Glutamatergic neuron (in vitro differentiated cells): Measurements from ENCODE around the gene GUK1. TPM values are rescaled to one million over a fixed set of nuclear protein-coding genes. Genes with fewer than 3 reads are reported as not detected.
"Not testable (repeated sequence)": the region's sequence is repeated elsewhere in the genome, so short reads cannot be mapped to it uniquely, and the experiment has no call there.

Source experiments
- DNase-seq: peaks from one replicate; pipeline ENCODE4 v3.0.0; 2022
- H3K27ac Mint-ChIP-seq: one replicate; pipeline ENCODE4 v1.8.0; 2020; ENCODE audit warnings: mild to moderate bottlenecking, mixed read lengths, inconsistent platforms; ENCODE audit not compliant: unreplicated experiment
- H3K27me3 Mint-ChIP-seq: one replicate; pipeline ENCODE4 v1.8.0; 2020; ENCODE audit warnings: mild to moderate bottlenecking, moderate library complexity, mixed read lengths, inconsistent platforms; ENCODE audit not compliant: unreplicated experiment
- H3K36me3 Mint-ChIP-seq: one replicate; pipeline ENCODE4 v1.8.0; 2020; ENCODE audit warnings: mild to moderate bottlenecking, mixed read lengths, inconsistent platforms; ENCODE audit not compliant: unreplicated experiment
- H3K4me1 Mint-ChIP-seq: one replicate; pipeline ENCODE4 v1.8.0; 2020; ENCODE audit warnings: mild to moderate bottlenecking, low read depth, mixed read lengths, inconsistent platforms; ENCODE audit not compliant: unreplicated experiment
- H3K4me3 Mint-ChIP-seq: one replicate; pipeline ENCODE4 v1.8.0; 2020; ENCODE audit warnings: mild to moderate bottlenecking, mixed read lengths, inconsistent platforms; ENCODE audit not compliant: unreplicated experiment
- H3K9me3 Mint-ChIP-seq: one replicate; pipeline ENCODE4 v1.8.0; 2020; ENCODE audit warnings: mild to moderate bottlenecking, moderate library complexity, mixed read lengths, inconsistent platforms; ENCODE audit not compliant: unreplicated experiment
- total RNA-seq: library from RNA; stranded (reverse); fragmentation: NEBNext Ultra II Directional; extraction: Animal tissue kit (Norgen Biotek cat#: 25700); gene quantifications from one replicate; pipeline ENCODE4 v1.2.1, GENCODE V29; 2021; ENCODE audit not compliant: unreplicated experiment
- TF ChIP-seq, protein P1 (sequence below): fragments of 200-600 bp; sonication (generic); IDR thresholded peaks from one replicate; pipeline ENCODE4 v1.5.0; 2021; ENCODE audit not compliant: partially characterized antibody, unreplicated experiment

Gene GUK1
- total RNA-seq, 1 donor from 2014 or later: 128 TPM

DNA sequence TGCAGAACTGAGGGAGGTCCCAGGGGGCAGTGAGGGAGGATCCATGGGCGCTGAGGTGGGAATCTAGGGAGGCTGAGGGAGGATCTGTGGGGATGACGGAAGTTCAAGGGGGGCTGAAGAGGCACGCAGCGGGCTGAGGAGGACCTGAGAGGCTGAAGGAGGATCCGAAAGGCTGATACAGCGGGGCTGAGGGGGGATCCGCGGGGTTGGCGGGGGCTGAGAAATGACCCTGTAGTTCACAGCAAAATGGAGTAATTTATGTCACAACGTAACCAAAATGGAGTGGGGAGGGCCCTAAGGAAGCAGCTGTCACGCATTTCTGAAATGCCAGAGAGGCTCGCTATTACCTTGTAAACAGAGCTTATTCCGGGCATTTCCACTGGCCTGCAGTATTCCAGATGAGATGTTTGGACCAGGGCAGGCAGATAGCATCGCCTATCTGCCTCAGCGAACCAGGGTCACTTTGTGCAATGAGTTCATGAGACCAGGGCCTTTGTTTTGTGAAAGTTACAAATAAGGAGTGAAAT is 30.1 kb upstream of the GUK1 start:
- DNase-seq: no peak
- Mint-ChIP-seq H3K9me3 (peaks cover 6% of the 10 kb centered on the region), H3K4me1 (peaks cover 3% of the 10 kb centered on the region), H3K36me3 (no peaks in the 10 kb centered on the region), H3K27me3 (peaks cover 4% of the 10 kb centered on the region), H3K4me3 (peak overlapping the region; percentile 92), H3K27ac (peak overlapping the region; percentile 75)
- TF ChIP-seq, protein P1, sequence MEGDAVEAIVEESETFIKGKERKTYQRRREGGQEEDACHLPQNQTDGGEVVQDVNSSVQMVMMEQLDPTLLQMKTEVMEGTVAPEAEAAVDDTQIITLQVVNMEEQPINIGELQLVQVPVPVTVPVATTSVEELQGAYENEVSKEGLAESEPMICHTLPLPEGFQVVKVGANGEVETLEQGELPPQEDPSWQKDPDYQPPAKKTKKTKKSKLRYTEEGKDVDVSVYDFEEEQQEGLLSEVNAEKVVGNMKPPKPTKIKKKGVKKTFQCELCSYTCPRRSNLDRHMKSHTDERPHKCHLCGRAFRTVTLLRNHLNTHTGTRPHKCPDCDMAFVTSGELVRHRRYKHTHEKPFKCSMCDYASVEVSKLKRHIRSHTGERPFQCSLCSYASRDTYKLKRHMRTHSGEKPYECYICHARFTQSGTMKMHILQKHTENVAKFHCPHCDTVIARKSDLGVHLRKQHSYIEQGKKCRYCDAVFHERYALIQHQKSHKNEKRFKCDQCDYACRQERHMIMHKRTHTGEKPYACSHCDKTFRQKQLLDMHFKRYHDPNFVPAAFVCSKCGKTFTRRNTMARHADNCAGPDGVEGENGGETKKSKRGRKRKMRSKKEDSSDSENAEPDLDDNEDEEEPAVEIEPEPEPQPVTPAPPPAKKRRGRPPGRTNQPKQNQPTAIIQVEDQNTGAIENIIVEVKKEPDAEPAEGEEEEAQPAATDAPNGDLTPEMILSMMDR: no peak

DNA sequence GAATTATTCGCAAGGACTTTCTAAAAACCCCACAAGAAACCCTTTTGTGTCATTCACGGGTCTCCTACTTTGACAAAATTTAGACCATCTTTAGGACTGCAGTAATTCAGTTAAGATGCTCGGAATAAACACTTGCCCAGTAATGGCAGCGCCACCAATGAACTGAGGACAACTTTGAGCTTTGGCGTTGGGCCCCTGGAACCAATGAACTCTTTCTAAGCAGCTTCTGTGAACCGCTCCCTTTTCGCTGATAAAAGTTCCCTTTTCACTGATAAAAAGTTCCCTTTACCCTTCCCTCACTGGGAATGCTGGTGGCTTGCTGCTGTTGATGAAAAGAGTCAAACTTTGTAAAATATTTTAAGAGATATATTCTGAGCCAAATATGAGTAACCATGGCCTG is 29.5 kb upstream of the GUK1 start:
- Mint-ChIP-seq H3K4me1 (peaks cover 3% of the 10 kb centered on the region), H3K4me3 (no peak overlapping the region), H3K27ac (no peak overlapping the region), H3K36me3 (no peaks in the 10 kb centered on the region), H3K9me3 (peaks cover 6% of the 10 kb centered on the region), H3K27me3 (peaks cover 4% of the 10 kb centered on the region)
- TF ChIP-seq, protein P1: no peak
- no peak for DNase-seq

DNA sequence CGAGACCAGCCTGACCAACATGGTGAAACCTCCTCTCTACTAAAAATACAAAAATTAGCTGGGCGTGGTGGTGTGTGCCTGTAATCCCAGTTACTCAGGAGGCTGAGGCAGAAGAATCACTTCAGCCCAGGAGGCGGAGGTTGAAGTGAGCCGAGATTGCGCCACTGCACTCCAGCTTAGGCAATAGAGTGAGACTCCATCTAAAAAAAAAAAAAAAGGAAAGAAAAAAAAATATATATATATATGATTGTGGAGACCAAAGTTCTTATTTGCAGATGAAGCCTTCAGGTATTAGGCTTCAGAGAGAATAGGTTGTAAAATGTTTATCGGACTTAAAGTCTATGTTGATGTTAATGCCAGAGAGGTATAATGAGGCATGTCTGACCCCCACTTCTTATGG is 28.8 kb upstream of the GUK1 start:
- not testable (repeated sequence) for H3K27ac Mint-ChIP-seq, H3K27me3 Mint-ChIP-seq, H3K4me3 Mint-ChIP-seq

DNA sequence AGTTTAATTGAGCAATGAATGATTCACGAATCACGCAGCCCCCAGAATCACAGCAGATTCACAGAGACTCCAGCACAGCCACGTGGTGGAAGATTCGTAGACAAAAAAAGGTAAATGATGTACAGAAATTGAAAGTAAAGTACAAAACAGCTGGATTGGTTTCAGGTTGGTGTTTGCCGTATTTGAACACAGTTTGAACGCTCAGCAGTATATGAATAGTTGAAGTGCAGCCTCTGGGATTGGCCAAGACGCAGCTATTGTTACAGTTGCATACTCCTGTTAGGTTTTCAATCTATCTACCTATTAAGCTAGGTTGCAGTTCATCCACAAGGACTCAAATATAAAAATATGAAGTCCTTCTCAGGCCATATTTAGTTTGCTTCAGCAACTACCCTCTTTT is 27.9 kb upstream of the GUK1 start:
- Mint-ChIP-seq H3K9me3 (peaks cover 8% of the 10 kb centered on the region), H3K36me3 (no peaks in the 10 kb centered on the region), H3K27me3 (peaks cover 4% of the 10 kb centered on the region), H3K4me3 (no peak overlapping the region), H3K4me1 (peaks cover 3% of the 10 kb centered on the region), H3K27ac (no peak overlapping the region)
- TF ChIP-seq, protein P1: no peak
- DNase-seq: no peak

More for the DNA sequence above, 28.8 kb upstream of the GUK1 start:
- DNase-seq, H3K9me3 Mint-ChIP-seq, H3K4me1 Mint-ChIP-seq, H3K36me3 Mint-ChIP-seq: not testable (repeated sequence)

DNA sequence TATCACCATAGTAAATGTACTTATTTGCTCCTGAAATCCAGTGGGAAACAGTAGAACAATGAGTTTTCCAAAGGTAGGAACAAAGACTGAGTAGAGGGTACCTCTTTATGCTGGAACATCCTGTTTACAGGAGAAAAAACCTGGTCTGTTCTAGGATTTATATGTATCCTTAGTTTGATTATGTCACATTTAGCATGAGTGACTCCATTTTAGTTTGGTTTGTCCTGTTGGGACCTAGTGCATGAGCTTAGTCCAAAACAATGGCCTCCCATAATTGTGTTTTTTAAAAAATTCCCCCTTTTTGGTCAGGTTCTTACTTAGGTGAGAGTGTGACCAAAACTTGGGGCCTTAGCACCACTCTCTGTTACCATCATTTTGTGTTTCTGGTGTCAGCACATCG is 27.5 kb upstream of the GUK1 start:
- no peak overlapping the region for H3K27ac Mint-ChIP-seq
- H3K4me3 Mint-ChIP-seq: no peak overlapping the region
- no peaks in the 10 kb centered on the region for H3K36me3 Mint-ChIP-seq
- DNase-seq: no peak
- peaks cover 4% of the 10 kb centered on the region for H3K27me3 Mint-ChIP-seq
- peaks cover 8% of the 10 kb centered on the region for H3K9me3 Mint-ChIP-seq
- TF ChIP-seq, protein P1: no peak
- peaks cover 3% of the 10 kb centered on the region for H3K4me1 Mint-ChIP-seq
